SK-N-SH (cell line): ENCODE data around the gene NTM. TPM values are rescaled to one million over a fixed set of nuclear protein-coding genes. Genes with fewer than 3 reads are reported as not detected.
A peak's percentile ranks its signal among the peaks of the same experiment; 100 is the strongest.

Source experiments
- CTCF ChIA-PET: fragments of 300-600, 350-600 bp; formaldehyde crosslinking; extraction: SDS; loops from one replicate; lab custom pipeline; 2021; lab: Yijun Ruan, JAX
- POLR2A ChIA-PET: fragments of 350-600 bp; sonication (Branson Sonifier 250); formaldehyde crosslinking; extraction: SDS; loops from one replicate; lab custom pipeline; 2020; ENCODE audit warnings: antibody characterized with exemption, inconsistent platforms; lab: Yijun Ruan, JAX
- DNase-seq: peaks from one replicate; pipeline ENCODE4 v3.0.0; 2012
- H2AFZ ChIP-seq: fragments of 200-600 bp; sonication (generic); 2 replicates; pipeline ENCODE4 v1.8.1; 2016; ENCODE audit warnings: antibody characterized with exemption, mild to moderate bottlenecking, low read depth
- H3F3A ChIP-seq: fragments of 200-600 bp; sonication (generic); replicated peaks from 2 replicates; pipeline ENCODE3; 2016; ENCODE audit warnings: antibody characterized with exemption, mild to moderate bottlenecking; ENCODE audit not compliant: insufficient read depth
- H3K27ac ChIP-seq, 2 experiments: fragments of 200-500 bp in 1 of 2; fragments of 200-600 bp in 1 of 2; sonication (Bioruptor generic) in 1 of 2; sonication (generic), shearing (Covaris generic) in 1 of 2; 2 replicates each; pipeline versions ENCODE4 v1.5.1 to v1.6.1; 2014 to 2016; ENCODE audit warnings: low read depth in 2 of 2, inconsistent platforms in 1 of 2, low read length in 1 of 2, mild to moderate bottlenecking in 1 of 2, mixed read lengths in 1 of 2
- H3K27me3 ChIP-seq: fragments of 200-600 bp; sonication (generic), shearing (Covaris generic); 2 replicates; pipeline ENCODE4 v1.6.1; 2016; ENCODE audit warnings: mixed run types; ENCODE audit not compliant: insufficient read depth
- H3K36me3 ChIP-seq, 2 experiments: fragments of 200-500 bp in 1 of 2; fragments of 200-600 bp in 1 of 2; sonication (Bioruptor generic) in 1 of 2; sonication (generic) in 1 of 2; replicated peaks in 1 of 2; 2 replicates each; pipeline versions ENCODE3 to v1.5.1; 2014 to 2016; ENCODE audit warnings: low read length in 1 of 2, mild to moderate bottlenecking in 1 of 2; ENCODE audit not compliant: insufficient read depth in 2 of 2, control insufficient read depth in 1 of 2
- H3K4me1 ChIP-seq, 2 experiments: fragments of 200-500 bp in 1 of 2; fragments of 200-600 bp in 1 of 2; sonication (Bioruptor generic) in 1 of 2; sonication (generic), shearing (Covaris generic) in 1 of 2; 2 replicates each; pipeline versions ENCODE4 v1.5.1 to v1.6.1; 2014 to 2016; ENCODE audit warnings: low read depth in 1 of 2, low read length in 1 of 2, mixed run types in 1 of 2; ENCODE audit not compliant: insufficient read depth in 2 of 2, control insufficient read depth in 1 of 2
- H3K4me2 ChIP-seq: fragments of 200-600 bp; sonication (generic), shearing (Covaris generic); 2 replicates; pipeline ENCODE4 v1.6.1; 2017; ENCODE audit warnings: mixed run types
- H3K4me3 ChIP-seq, 2 experiments: fragments of 200-500 bp in 1 of 2; fragments of 200-600 bp in 1 of 2; sonication (Bioruptor generic) in 1 of 2; sonication (generic), shearing (Covaris generic) in 1 of 2; 2 replicates each; pipeline versions ENCODE4 v1.5.1 to v1.8.1; 2014 to 2016; ENCODE audit warnings: low read depth in 2 of 2, inconsistent platforms in 1 of 2, low read length in 1 of 2, mild to moderate bottlenecking in 1 of 2, mixed read lengths in 1 of 2, moderate library complexity in 1 of 2
- H3K79me2 ChIP-seq: fragments of 200-600 bp; sonication (generic); 2 replicates; pipeline ENCODE4 v1.8.1; 2017; ENCODE audit warnings: mild to moderate bottlenecking; ENCODE audit not compliant: insufficient read depth
- H3K9ac ChIP-seq: fragments of 200-600 bp; sonication (generic); 2 replicates; pipeline ENCODE4 v1.6.1; 2017; ENCODE audit warnings: mixed run types
- H3K9me2 ChIP-seq: fragments of 200-600 bp; sonication (generic); 2 replicates; pipeline ENCODE4 v1.6.1; 2017; ENCODE audit warnings: mixed run types
- H3K9me3 ChIP-seq: fragments of 200-600 bp; sonication (generic); 2 replicates; pipeline ENCODE4 v1.6.1; 2017; ENCODE audit warnings: mixed run types, mild to moderate bottlenecking, moderate library complexity
- H4K20me1 ChIP-seq: fragments of 200-600 bp; sonication (generic); 2 replicates; pipeline ENCODE4 v1.6.1; 2017; ENCODE audit warnings: mild to moderate bottlenecking, mixed run types; ENCODE audit not compliant: insufficient read depth
- EP300 ChIP-seq, 2 experiments: IDR thresholded peaks; 2 replicates each; pipeline versions ENCODE4 v1.4.0 to v1.6.1; 2012; ENCODE audit warnings: borderline replicate concordance in 1 of 2, low read depth in 1 of 2, low read length in 1 of 2
- EZH2phosphoT487 ChIP-seq: fragments of 200-600 bp; sonication (generic); IDR thresholded peaks from 2 replicates; pipeline ENCODE4 v1.6.1; 2017; ENCODE audit warnings: low read depth, mixed run types, mild to moderate bottlenecking, antibody characterized with exemption, moderate library complexity, borderline replicate concordance
- GABPA ChIP-seq: IDR thresholded peaks from 2 replicates; pipeline ENCODE4 v1.4.0; 2012; ENCODE audit warnings: low read depth, mild to moderate bottlenecking
- MAX ChIP-seq: IDR thresholded peaks from 2 replicates; pipeline ENCODE4 v1.4.0; 2012; ENCODE audit warnings: low read depth
- MEF2A ChIP-seq: IDR thresholded peaks from 2 replicates; pipeline ENCODE4 v1.4.0; 2012; ENCODE audit warnings: low read depth, borderline replicate concordance
- MXI1 ChIP-seq: IDR thresholded peaks from 2 replicates; pipeline ENCODE4 v1.6.1; 2012; ENCODE audit warnings: mild to moderate bottlenecking, low read depth, low read length, improper control_type of control experiment
- NFIC ChIP-seq: IDR thresholded peaks from 2 replicates; pipeline ENCODE4 v1.4.0; 2012; ENCODE audit warnings: borderline replicate concordance
- NRF1 ChIP-seq: IDR thresholded peaks from 2 replicates; pipeline ENCODE4 v1.6.1; 2012; ENCODE audit warnings: low read depth, mild to moderate bottlenecking, low read length
- PBX3 ChIP-seq: IDR thresholded peaks from 2 replicates; pipeline ENCODE4; 2012
- RAD21 ChIP-seq: IDR thresholded peaks from 2 replicates; pipeline ENCODE4 v1.6.1; 2012; ENCODE audit warnings: mild to moderate bottlenecking, low read length
- REST ChIP-seq: IDR thresholded peaks from 2 replicates; pipeline ENCODE4 v1.6.1; 2012; ENCODE audit warnings: mild to moderate bottlenecking, low read depth, low read length, moderate library complexity
- SMC3 ChIP-seq: IDR thresholded peaks from 2 replicates; pipeline ENCODE4 v1.6.1; 2012; ENCODE audit warnings: low read depth, low read length, improper control_type of control experiment
- TCF12 ChIP-seq: IDR thresholded peaks from 2 replicates; pipeline ENCODE4 v1.4.0; 2012
- TEAD4 ChIP-seq: IDR thresholded peaks from 2 replicates; pipeline ENCODE4 v1.4.0; 2012; ENCODE audit warnings: mild to moderate bottlenecking, borderline replicate concordance; ENCODE audit not compliant: insufficient read depth
- USF1 ChIP-seq: IDR thresholded peaks from 2 replicates; pipeline ENCODE4 v1.4.0; 2012; ENCODE audit warnings: low read depth, borderline replicate concordance
- ZBTB33 ChIP-seq: IDR thresholded peaks from 2 replicates; pipeline ENCODE4 v1.4.0; 2012; ENCODE audit warnings: low read depth, borderline replicate concordance
- WGBS: methylation state at CpG from one replicate; pipeline ENCODE4 v1.1.6; 2017; ENCODE audit warnings: low lambda C conversion rate; 5-methylcytosine and 5-hydroxymethylcytosine counted together
- polyA plus RNA-seq, 3 experiments: library from polyadenylated mRNA; depleted of rRNA; stranded (reverse); fragments of >200 nt; gene quantifications; 2 replicates each; pipeline ENCODE4 v1.2.3, GENCODE V29; 2012

Gene NTM
- polyA plus RNA-seq, 1 of the 3 experiments (the other 2 are of a cell fraction) = 20.0 TPM

- H3K27me3 ChIP-seq = no peaks in the 10 kb centered on the region
- H3K27ac ChIP-seq = peak overlapping the region in 1 of 2 experiments; percentile 90; a peak in 2 of 4 replicates
- H3K79me2 ChIP-seq = no peaks in the 10 kb centered on the region; the same call in 1 of the 2 replicates
- 82% methylated on average over 2 of the region's 2 CpGs for WGBS
- no peak overlapping the region for H3K4me3 ChIP-seq
- TF ChIP-seq REST = no peak
- TF ChIP-seq EZH2phosphoT487 = no peak
- no peak for TF ChIP-seq USF1
- no peak for TF ChIP-seq TEAD4
- TF ChIP-seq RAD21 = no peak
- TF ChIP-seq PBX3 = 0 out of 2 replicates have a peak, but pooled peaks have one; percentile 14
- TF ChIP-seq GABPA = no peak
- no peaks in the 10 kb centered on the region for H3K9me3 ChIP-seq
- H3K9me2 ChIP-seq = no peaks in the 10 kb centered on the region
- H3K4me1 ChIP-seq = peaks cover 0 to 79% of the 10 kb centered on the region in 2 experiments
- H2AFZ ChIP-seq = no peak overlapping the region
- no peak overlapping the region for H3K9ac ChIP-seq
- CTCF ChIA-PET = interaction anchor here (1.1 kb wide), 1 partner anchor 11 kb away, joined by 3 read pairs; no protein-coding TSS in a partner anchor
- POLR2A ChIA-PET = no interaction called here
- no peak for DNase-seq
- no peaks in the 10 kb centered on the region for H3K36me3 ChIP-seq
- 0 out of 2 replicates have a peak overlapping the region, but pooled peaks have one; percentile 8 for H3K4me2 ChIP-seq
- peaks cover 32% of the 10 kb centered on the region for H3F3A ChIP-seq
- no peaks in the 10 kb centered on the region for H4K20me1 ChIP-seq
These were observed 690.2 kb downstream of the NTM start for GRCh38 chr11:132060567-132060966.

GRCh38 chr11:132062031-132062430 is 691.6 kb downstream of the NTM start:
- Histone ChIP-seq H3K4me1 (peaks cover 0 to 71% of the 10 kb centered on the region in 2 experiments; a peak in 3 of 4 replicates), H3K27me3 (no peaks in the 10 kb centered on the region), H3K27ac (peak overlapping the region in 1 of 2 experiments; percentile 90; a peak in 2 of 4 replicates), H4K20me1 (no peaks in the 10 kb centered on the region), H3K36me3 (no peaks in the 10 kb centered on the region), H2AFZ (no peak overlapping the region), H3F3A (peaks cover 38% of the 10 kb centered on the region), H3K79me2 (peaks cover 3% of the 10 kb centered on the region; the same call in 1 of the 2 replicates), H3K9me2 (no peaks in the 10 kb centered on the region), H3K4me3 (no peak overlapping the region), H3K4me2 (no peak overlapping the region), H3K9me3 (no peaks in the 10 kb centered on the region), H3K9ac (no peak overlapping the region)
- ChIA-PET CTCF (no interaction called here), POLR2A (no interaction called here)
- no peak for DNase-seq
- WGBS = 91% methylated on average over 1 of the region's 1 CpG
- no peak for TF ChIP-seq MAX
- no peak for TF ChIP-seq MXI1
- TF ChIP-seq PBX3 = no peak
- no peak for TF ChIP-seq TCF12
- no peak for TF ChIP-seq EP300 (IDR thresholded peaks at IDR 0.05; ENCODE audit: borderline replicate concordance in 1 of 2, low read depth in 1 of 2, low read length in 1 of 2)
- no peak for TF ChIP-seq EZH2phosphoT487
- TF ChIP-seq NFIC = no peak
- no peak for TF ChIP-seq NRF1
- no peak for TF ChIP-seq MEF2A
- no peak for TF ChIP-seq SMC3
- TF ChIP-seq ZBTB33 = no peak
- TF ChIP-seq, all 33 proteins: peak for 0
